GM21423 (cell line): ENCODE results near the gene SPTBN5.

ENCODE experiments used
- ATAC-seq: cut with Tn5 transposase; IDR thresholded peaks from one replicate; pipeline ENCODE4 v1.9.1; 2021; ENCODE audit warnings: mild to moderate bottlenecking, moderate library complexity; ENCODE audit not compliant: unreplicated experiment

SPTBN5 gene

GRCh38 chr15:41809121-41809520, 84.7 kb downstream of the SPTBN5 start:
- no peak for ATAC-seq

- ATAC-seq: no peak
Observed at GRCh38 chr15:41806291-41807181, 87.3 kb downstream of the SPTBN5 start.

GRCh38 chr15:41805711-41806110, 88.1 kb downstream of the SPTBN5 start:
- no peak for ATAC-seq

GRCh38 chr15:41804916-41805666, 88.8 kb downstream of the SPTBN5 start:
- ATAC-seq: no peak

- ATAC-seq: no peak
Observed at GRCh38 chr15:41804361-41804760, 89.5 kb downstream of the SPTBN5 start.

DNA sequence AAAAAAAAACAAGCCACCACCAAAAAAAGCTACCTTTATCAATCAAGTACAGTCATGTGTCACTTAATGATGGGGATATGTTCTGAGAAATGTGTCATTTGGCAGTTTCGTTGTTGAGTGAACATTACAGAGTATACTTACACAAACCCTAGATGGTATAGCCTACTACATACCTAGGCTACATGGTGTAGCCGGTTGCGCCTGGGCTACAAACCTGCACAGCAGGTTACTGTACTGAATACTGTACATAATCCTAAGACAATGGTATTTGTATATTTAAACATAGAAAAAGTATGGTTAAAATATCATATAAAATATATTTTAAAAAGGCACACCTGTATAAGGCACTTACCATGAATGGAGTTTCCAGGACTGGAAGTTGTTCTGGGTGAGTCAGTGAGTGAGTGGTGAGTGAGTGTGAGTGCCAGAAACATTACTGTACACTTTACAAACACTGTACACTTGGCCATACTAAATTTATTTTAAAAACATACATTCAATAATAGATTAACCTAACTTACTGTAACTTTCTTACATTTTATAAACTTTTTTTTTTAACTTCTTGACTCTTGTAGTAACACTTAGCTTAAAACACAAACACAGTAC, 91.9 kb downstream of the SPTBN5 start:
- no peak for ATAC-seq

- no peak for ATAC-seq
Observed at GRCh38 chr15:41801185-41801584, 92.7 kb downstream of the SPTBN5 start.

DNA sequence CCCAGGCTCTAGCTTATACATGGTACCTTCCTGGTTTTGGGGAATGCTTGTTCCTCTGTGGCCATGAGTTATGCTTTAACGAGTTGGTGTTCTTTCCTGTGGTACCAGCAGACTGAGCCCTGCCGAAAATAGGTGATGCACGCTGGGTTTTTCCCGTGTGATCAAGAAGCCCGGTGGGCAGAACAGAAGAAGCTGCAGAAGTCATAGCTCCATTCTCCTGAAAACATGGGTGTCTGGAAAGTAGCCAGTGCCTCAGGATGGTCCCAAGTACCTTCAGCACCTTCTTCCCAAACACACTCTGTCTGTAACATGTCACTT, 94.4 kb downstream of the SPTBN5 start:
- ATAC-seq: no peak

DNA sequence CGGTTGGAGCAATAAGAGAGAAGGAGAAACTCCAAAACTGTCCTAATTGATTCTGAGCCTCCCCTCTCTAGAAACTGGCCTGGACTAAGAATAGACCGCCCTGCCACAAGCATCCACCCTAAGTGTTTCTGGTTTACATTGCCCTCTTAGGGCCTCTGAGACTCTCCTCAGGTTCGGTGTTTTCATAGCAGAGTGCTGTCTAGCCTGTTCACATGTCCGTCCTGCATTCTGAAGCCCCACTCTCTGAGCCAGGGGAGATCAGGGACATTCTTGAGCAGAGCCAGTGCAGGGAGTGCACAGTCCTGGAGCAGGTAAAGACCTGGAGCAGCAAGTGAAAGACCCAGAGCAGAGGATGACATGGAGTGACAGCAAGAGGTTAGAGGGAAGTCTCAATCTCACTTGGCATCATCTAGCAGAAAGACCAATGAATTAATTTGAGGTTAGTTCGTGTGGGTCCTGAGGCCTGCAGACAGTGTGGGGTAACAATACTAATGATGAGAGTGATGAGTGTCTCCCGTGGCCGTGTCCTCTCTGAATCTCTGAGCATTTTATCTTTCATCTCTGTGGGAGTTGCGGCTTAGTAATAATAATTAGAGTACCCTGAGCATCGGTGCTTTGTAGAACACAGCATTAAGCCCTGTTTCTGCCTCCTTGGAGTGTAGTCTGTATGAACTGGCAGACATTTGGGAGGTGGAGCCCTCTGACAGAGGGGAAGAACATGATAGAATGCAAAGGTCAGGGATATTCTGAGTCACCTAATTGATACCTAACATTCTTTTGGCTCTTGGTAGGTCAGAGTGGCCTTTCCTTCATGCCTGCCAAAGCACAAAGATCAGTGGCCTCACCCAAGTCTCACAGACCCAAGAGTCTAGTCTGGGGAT, 95.0 kb downstream of the SPTBN5 start:
- no peak for ATAC-seq
